ENCODE results near the gene PRICKLE3. TPM values are rescaled to one million over a fixed set of nuclear protein-coding genes. Genes with fewer than 3 reads are reported as not detected.

The PRICKLE3 gene
- total and polyA plus RNA-seq, 8 donors = 3.7 to 65.1 (median 7.1) TPM

DNA sequence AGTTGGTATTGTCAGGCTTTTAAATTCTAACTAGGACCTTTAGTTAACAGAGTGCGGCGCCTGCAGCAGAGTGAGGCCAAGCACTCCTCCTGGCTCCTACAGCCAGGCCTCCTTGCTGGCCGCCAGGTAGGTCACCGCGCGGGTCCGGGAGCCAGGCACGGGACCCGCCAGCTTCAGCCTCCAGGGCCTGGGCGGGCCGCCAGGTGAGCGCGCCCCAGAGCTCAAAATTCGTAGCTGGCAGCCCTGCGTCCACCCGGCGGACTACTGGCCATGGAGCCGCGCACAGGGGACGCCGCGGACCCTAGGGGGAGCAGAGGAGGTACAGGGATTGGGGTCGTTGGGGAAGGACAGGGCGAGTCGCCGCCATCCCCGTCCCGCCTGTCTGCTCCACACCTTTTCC, 23.6 kb downstream of the PRICKLE3 start, which contains the start of gene MAGIX:
Gene MAGIX (plus strand): TSS at position 139 of the 400 bp plus-strand sequence. CDS start 132 bp downstream, at position 271.
- intact Hi-C loops (cut with DNase I; ENCODE audit: low total_unique reads) = no loop called here
- TF ChIP-seq, protein P1, sequence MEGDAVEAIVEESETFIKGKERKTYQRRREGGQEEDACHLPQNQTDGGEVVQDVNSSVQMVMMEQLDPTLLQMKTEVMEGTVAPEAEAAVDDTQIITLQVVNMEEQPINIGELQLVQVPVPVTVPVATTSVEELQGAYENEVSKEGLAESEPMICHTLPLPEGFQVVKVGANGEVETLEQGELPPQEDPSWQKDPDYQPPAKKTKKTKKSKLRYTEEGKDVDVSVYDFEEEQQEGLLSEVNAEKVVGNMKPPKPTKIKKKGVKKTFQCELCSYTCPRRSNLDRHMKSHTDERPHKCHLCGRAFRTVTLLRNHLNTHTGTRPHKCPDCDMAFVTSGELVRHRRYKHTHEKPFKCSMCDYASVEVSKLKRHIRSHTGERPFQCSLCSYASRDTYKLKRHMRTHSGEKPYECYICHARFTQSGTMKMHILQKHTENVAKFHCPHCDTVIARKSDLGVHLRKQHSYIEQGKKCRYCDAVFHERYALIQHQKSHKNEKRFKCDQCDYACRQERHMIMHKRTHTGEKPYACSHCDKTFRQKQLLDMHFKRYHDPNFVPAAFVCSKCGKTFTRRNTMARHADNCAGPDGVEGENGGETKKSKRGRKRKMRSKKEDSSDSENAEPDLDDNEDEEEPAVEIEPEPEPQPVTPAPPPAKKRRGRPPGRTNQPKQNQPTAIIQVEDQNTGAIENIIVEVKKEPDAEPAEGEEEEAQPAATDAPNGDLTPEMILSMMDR (IDR thresholded peaks at IDR 0.05) = no peak
- TF ChIP-seq EP300 (IDR thresholded peaks at IDR 0.05) (no peak), POLR2AphosphoS5 (IDR thresholded peaks at IDR 0.05) (no peak), POLR2A (IDR thresholded peaks at IDR 0.05) (no peak)

DNA sequence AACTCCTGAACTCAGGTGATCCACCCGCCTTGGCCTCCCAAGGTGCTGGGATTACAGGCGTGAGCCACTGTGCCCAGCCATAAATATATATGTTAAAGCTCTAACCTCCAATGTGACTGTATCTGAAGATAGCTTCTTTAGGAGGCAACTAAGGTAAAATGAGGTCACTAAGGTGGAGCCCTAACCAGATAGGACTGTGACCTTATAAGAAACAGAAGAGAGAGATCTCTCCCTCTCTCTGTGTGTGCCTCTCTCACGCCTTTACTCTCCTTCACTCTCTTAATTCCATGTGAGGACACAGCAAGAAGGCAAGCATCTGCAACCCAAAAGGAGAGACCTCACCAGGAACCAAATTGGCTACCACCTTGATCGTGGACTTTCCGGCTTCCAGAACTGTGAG, 24.5 kb downstream of the PRICKLE3 start:
- peaks cover 4 to 23% (median 15%) of the 10 kb centered on the region in 4 donors for H3K4me1 ChIP-seq
- no peaks in the 10 kb centered on the region for H3K27me3 ChIP-seq
- no peaks in the 10 kb centered on the region for H3K36me3 ChIP-seq
- 61 to 77% (median 73%) methylated on average over 5 of the region's 5 CpGs for WGBS, 5 donors
- peak overlapping the region; percentile 54 to 92 (median 73) for H3K27ac ChIP-seq
- H3K9me3 ChIP-seq = no peaks in the 10 kb centered on the region
- DNase-seq = no peak
- intact Hi-C loops (cut with DNase I; ENCODE audit: low total_unique reads) = no loop called here
- H3K4me3 ChIP-seq = no peak overlapping the region
- TF ChIP-seq EP300 (IDR thresholded peaks at IDR 0.05) (no peak), POLR2A (IDR thresholded peaks at IDR 0.05) (no peak), POLR2AphosphoS5 (IDR thresholded peaks at IDR 0.05) (no peak)
- TF ChIP-seq, protein P1 (IDR thresholded peaks at IDR 0.05) = no peak

More for the DNA sequence above, 23.6 kb downstream of the PRICKLE3 start, which contains the start of gene MAGIX:
- 31 to 58% (median 52%) methylated on average over 2 to 28 of the region's 28 CpGs for WGBS, 5 donors
- H3K4me3 ChIP-seq = peak within 1 kb of the TSS; percentile 38 to 45 (median 42)
- H3K27me3 ChIP-seq = no peaks in the 10 kb centered on the region
- no peaks in the 10 kb centered on the region for H3K36me3 ChIP-seq
- H3K4me1 ChIP-seq = peaks cover 4 to 29% (median 20%) of the 10 kb centered on the region in 4 donors
- peak; percentile 51 to 71 for DNase-seq
- peak within 1 kb of the TSS; percentile 90 to 94 (median 92) for H3K27ac ChIP-seq
- H3K9me3 ChIP-seq = no peaks in the 10 kb centered on the region

DNA sequence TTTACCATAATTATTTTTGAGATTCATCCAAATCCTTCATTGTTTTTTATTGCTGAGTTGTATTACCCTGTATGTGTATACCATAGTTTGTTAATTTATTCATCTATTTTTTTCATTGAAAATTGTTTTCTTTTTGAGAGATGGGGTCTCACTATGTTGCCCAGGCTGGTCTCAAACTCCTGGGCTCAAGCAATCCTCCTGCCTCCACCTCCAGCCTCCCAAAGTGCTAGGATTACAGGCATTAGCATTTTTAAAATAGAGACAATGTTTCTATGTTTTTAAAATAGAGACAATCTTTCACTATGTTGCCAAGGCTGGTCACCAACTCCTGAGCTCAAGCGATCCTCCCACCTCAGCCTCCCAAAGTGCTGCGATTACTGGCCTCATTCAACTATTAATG, 25.3 kb downstream of the PRICKLE3 start:
- intact Hi-C loops (cut with DNase I; ENCODE audit: low total_unique reads) = no loop called here
- Histone ChIP-seq H3K9me3 (no peaks in the 10 kb centered on the region), H3K4me3 (no peak overlapping the region), H3K36me3 (no peaks in the 10 kb centered on the region), H3K27me3 (no peaks in the 10 kb centered on the region), H3K27ac (no peak overlapping the region), H3K4me1 (peaks cover under 1 to 20% (median 11%) of the 10 kb centered on the region in 4 donors)
- TF ChIP-seq, protein P1 (IDR thresholded peaks at IDR 0.05) = no peak
- TF ChIP-seq POLR2A (IDR thresholded peaks at IDR 0.05) (no peak), EP300 (IDR thresholded peaks at IDR 0.05) (no peak), POLR2AphosphoS5 (IDR thresholded peaks at IDR 0.05) (no peak)
- WGBS, 5 donors = 91 to 100% (median 100%) methylated on average over 2 of the region's 2 CpGs
- DNase-seq = no peak

DNA sequence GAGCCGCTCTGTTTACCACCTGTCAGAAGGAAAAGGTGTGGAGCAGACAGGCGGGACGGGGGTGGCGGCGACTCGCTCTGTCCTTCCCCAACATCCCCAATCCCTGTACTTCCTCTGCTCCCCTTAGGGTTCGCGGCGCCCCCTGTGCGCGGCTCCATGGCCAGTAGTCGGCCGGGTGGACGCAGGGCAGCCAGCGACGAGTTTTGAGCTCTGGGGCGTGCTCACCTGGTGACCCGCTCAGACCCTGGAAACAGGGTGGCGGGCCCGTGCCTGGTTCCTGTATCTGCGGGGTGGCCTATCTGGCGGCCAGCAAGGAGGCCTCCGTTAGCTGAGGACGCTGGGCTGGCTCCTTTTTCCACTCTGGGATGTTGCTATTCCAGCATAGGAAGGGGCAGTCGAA, 29.0 kb downstream of the PRICKLE3 start:
- no peak for DNase-seq
- Histone ChIP-seq H3K27me3 (no peaks in the 10 kb centered on the region), H3K9me3 (no peaks in the 10 kb centered on the region)

More for the DNA sequence above, 29.0 kb downstream of the PRICKLE3 start:
- intact Hi-C loops (cut with DNase I; ENCODE audit: low total_unique reads) = no loop called here
- no peak overlapping the region for H3K27ac ChIP-seq
- peaks cover 0 to 7% (median 3%) of the 10 kb centered on the region in 4 donors for H3K4me1 ChIP-seq
- H3K4me3 ChIP-seq = no peak overlapping the region
- TF ChIP-seq, protein P1 (IDR thresholded peaks at IDR 0.05) = no peak
- no peak for TF ChIP-seq POLR2AphosphoS5 (IDR thresholded peaks at IDR 0.05)
- TF ChIP-seq EP300 (IDR thresholded peaks at IDR 0.05) = no peak
- no peak for TF ChIP-seq POLR2A (IDR thresholded peaks at IDR 0.05)
- WGBS, 5 donors = 70 to 85% (median 77%) methylated on average over 8 to 24 of the region's 25 CpGs
- no peaks in the 10 kb centered on the region for H3K36me3 ChIP-seq
